GM21526 (cell line): ENCODE measurements around the gene FOCAD.
A peak's percentile ranks its signal among the peaks of the same experiment; 100 is the strongest.
"Not testable (repeated sequence)": the region's sequence is repeated elsewhere in the genome, so short reads cannot be mapped to it uniquely, and the experiment has no call there.

Source experiments
- ATAC-seq: cut with Tn5 transposase; IDR thresholded peaks from one replicate; pipeline ENCODE4 v1.9.1; 2021; ENCODE audit warnings: moderate library complexity; ENCODE audit not compliant: unreplicated experiment, low FRiP score

The FOCAD gene

GRCh38 chr9:20684035-20684874 is at the start of gene FOCAD:
Gene FOCAD, plus strand, starts transcription at chr9:20684259. Its CDS starts 31,095 bp downstream, at chr9:20715354.
- ATAC-seq, result peak; percentile 98

DNA sequence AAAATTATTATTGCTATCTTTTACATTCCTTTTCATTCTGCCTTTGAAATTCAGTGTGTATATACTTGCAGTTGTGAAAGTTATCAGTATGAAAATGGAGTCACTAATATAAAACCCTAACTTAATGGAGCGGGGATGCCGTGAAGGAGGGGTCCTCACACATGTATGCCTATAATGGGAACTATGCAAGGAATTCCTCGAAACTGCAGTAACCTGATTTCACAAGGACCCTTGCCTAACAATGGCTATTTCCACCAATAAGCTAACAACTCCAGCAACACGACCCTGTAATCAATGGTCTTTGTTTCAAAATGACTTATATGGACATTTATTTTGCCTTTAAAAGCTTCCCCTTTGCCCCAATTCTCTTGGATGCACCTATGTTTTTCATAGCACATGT is 49.2 kb upstream of the FOCAD start:
- no peak for ATAC-seq

GRCh38 chr9:20636888-20637440 is 47.1 kb upstream of the FOCAD start:
- ATAC-seq, result no peak

- peak; percentile 82 for ATAC-seq
Observed at GRCh38 chr9:20640331-20641187, 43.5 kb upstream of the FOCAD start.

DNA sequence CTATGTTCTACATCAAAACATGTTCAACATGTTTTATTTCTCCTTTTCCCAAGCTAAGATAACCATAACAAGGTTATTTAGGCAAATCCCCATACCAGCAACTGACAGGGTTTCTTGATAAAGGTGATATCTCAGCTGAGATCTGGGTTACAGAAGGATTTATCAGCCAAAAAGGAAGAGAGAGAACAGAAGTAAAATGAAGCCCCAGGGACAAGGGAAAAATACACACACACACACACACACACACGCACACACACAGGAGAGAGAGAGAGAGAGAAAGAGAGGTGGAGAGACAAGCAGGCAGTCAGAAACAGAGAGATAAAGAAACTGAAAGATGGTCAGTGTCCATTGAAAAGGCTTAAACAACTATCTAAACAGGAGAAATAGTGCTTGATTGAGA is 42.0 kb upstream of the FOCAD start:
- no peak for ATAC-seq

DNA sequence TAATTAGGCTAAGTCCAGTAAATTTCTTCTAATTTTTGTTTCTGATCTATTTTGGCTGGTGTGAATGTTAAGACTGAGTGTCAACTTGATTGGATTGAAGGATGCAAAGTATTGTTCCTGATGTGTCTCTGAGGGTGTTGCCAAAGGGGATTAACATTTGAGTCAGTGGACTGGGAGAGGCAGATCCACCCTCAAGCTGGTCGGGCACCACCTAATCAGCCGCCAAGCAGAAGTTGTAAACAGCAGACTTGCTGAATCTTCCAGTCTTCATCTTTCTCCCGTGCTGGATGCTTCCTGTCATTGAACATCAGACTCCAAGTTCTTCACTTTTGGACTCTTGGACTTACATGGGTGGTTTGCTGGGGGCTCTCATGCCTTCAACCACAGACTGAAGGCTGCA is 40.4 kb upstream of the FOCAD start:
- ATAC-seq, result no peak

GRCh38 chr9:20646656-20647055 is 37.4 kb upstream of the FOCAD start:
- no peak for ATAC-seq

DNA sequence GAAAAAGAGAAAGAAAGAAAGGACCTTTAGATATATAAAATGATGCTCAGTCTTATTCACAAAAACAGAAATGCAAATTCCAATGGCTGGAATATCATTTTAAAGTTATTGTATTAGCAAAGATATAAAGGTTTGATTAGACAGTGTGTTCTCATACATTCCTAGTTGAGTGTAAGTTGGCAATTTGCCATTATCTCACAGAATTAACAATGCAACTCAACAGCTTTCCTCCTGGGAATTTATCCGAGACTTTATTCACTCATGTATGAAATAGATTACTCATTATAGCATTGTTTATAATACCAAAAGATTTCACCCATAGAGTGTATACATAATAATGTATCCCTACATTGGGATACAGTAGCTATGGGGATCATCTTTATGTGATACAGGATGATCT is 34.7 kb upstream of the FOCAD start:
- no peak for ATAC-seq

GRCh38 chr9:20650313-20650712 is 33.7 kb upstream of the FOCAD start:
- ATAC-seq, result no peak

DNA sequence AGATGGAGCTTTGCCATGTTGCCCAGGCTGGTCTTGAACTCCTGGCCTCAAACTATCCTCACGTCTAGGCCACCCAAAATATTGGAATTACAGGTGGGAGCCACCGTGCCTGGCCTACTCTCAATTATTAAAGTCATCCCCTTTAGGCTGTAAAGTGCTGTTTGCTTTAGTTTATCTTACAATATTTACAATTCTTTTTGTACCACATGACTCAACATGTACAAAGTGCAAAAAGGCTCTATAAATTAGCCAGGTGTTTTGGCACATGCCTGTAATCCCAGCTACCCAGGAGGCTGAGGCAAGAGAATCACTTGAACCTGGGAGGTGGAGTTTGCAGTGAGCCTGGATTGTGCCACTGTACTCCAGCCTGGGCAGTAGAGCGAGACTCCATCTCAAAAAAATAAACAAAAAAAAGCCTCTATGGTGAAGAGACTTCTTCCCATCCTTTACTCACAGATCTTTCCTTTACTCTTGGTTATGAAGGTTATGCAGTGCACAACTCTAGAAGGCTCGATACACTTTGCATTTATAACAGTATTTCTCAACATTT is 33.2 kb upstream of the FOCAD start:
- ATAC-seq, result no peak

DNA sequence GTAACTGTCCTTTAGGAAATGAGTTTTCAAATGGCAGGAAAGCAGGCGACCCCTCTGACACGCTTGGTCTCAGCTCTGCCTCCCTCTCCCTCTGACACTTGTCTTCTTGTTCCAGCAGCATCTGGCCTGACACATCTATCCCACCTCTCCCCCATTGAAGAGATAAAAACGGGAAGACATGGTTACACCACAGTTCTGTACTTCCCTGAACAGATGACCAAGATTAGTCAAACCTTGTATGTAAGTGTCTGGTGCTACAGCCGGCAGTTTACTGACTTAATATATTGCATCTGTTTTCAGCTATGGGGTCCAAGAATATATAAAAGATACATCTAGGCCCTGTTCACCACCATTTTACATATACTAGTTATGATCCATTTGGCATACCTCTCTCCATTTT is 32.1 kb upstream of the FOCAD start:
- ATAC-seq, result no peak

GRCh38 chr9:20658246-20658667 is 25.8 kb upstream of the FOCAD start:
- not testable (repeated sequence) for ATAC-seq

DNA sequence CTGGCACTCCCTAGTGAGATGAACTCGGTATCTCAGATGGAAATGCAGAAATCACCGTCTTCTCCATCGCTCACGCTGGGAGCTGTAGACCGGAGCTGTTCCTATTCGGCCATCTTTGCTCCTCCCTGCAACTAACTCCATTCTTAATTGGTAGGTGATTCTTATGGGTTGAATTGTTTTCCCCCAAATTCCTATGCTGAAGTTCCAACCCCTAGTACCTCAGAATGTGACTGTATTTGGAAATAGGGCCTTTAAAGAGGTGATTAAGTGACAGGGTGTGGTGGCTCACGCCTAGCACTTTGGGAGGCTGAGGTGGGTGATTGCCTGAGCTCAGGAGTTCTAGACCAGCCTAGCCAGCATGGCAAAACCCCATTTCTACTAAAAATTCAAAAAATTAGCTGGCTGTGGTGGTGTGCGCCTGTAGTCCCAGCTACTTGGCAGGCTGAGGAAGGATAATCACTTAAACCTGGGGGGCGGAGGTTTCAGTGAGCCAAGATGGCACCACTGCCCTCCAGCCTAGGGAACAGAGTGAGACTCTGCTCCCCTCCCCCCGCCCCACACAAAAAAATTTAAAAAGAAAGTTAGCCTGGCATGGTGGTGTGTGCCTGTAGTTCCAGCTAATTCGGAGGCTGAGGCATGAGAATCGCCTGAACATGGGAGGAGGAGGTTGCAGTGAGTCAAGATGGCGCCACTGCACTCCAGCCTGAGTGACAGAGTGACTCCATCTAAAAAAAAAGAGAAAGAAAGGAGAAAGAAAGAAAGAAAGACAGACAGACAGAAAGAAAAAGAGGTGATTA is 25.2 kb upstream of the FOCAD start:
- ATAC-seq, result no peak

DNA sequence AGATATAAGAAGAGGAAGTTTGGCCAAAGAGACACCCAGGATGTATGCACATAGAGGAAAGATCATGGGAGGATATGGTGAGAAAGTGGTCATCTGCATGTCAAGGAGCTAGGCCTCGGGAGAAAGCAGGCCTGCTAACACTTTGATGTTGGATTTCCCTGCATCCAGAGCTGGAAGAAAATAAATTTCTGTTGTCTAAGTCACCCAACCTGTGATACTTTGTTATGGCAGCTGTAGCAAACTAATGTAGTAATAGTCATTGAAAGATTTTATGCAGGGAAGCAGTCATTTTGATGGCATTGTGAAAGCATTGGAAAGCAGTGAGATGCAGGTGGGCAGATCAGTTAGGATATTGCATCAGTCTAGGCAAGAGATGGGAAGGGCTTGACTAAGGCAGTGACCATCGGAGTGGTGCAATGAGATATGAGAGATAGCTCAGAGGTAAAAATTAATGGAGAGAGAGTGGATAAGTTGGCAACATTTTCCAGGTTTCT is 24.5 kb upstream of the FOCAD start:
- no peak for ATAC-seq

GRCh38 chr9:20662156-20662555 is 21.9 kb upstream of the FOCAD start:
- ATAC-seq, result no peak

DNA sequence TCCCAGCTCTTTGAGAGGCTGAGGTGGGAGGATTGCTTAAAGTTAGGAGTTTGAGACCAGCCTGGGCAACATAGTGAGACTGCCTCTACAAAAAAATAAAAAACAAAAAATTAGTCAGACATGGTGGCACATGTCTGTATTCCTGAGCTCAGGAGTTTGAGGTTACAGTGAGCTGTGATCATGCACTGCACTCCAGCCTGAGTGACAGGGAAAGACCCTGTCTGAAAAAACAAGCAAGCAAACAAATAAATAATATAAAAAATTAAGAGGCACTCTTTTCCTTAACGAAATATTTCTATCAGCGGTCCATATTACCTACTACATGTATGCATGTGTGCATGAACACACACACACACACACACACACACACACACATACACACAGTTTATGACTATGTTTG is 20.9 kb upstream of the FOCAD start:
- no peak for ATAC-seq

DNA sequence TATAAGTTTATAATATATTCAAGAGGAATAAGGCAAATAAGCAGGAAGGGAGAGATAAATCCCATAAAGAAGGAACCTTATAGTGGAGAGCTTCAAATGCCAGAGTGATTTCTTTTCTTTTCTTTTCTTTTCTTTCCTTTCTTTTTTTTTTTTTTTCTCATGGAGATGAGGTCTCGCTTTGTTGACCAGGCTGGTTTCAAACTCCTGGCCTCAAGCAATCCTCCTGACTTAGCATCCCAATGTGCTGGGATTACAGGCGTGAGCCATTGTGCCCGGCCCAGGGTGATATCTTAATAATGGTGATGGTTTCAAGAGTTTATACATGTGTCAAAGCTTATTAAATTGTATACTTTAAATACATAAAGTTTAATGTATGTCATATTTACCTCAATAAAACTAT is 19.6 kb upstream of the FOCAD start:
- no peak for ATAC-seq

DNA sequence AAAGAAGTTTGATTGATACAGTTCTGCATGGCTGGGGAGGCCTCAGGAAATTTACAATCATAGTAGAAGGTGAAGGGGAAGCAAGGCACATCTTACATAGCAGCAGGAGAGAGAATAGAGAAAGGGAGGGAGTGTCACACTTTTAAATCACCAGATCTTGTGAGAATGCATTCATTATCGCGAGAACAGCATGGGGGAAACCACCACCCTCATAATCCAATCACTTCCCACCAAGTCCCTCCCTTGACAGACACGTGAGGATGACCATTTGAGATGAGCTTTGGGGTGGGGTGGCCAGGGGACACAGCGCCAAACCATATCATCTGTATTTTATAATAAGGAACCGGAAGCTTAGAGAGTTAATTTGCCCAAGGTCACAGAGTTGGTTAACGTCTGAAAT is 13.7 kb upstream of the FOCAD start:
- no peak for ATAC-seq

DNA sequence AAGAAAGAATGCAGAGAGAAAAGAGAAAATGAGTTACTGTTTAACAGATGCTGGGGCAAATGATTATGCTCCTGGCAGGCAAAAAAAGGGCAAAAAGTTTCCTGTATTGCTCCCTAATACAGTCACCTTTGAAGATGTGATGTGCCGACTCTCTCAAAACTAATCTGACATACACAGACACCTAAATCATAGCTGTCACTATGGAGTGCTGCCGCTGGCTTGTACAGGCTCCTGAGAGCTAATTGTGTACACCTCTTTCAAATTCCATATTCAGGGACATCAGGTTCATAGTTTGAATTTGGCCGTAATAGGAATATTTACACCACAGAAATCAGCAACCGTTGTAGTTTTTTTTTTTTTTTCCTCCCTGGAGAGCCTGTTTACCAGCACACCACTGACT is 12.4 kb upstream of the FOCAD start:
- ATAC-seq, result no peak

- ATAC-seq, result not testable (repeated sequence)
Observed at GRCh38 chr9:20673537-20673936, 10.5 kb upstream of the FOCAD start.
